ENCODE results near the gene VEZT. TPM values are rescaled to one million over a fixed set of nuclear protein-coding genes. Genes with fewer than 3 reads are reported as not detected.

VEZT gene
- total RNA-seq, 1 experiment from 2014 or later: 46.4 TPM

GRCh38 chr12:95248604-95249360 lies 31.2 kb downstream of the VEZT start (continued):
- TF ChIP-seq CTCF (IDR thresholded peaks at IDR 0.05 in 2 of 3, conservative IDR thresholded peaks at IDR 0.05 in 1 of 3; ENCODE audit: borderline replicate concordance in 1 of 3, insufficient read depth in 1 of 3, low read depth in 2 of 3, low read length in 2 of 3): no peak
- no peak for TF ChIP-seq SIN3A (IDR thresholded peaks at IDR 0.05; ENCODE audit: low read depth)
- TF ChIP-seq TCF7L2 (IDR thresholded peaks at IDR 0.05; ENCODE audit: borderline replicate concordance, extremely low read depth, insufficient read depth, insufficient read length): no peak
- no peak for TF ChIP-seq FOSL1 (IDR thresholded peaks at IDR 0.05; ENCODE audit: low read depth)

- ATAC-seq: no peak
- Histone ChIP-seq H2AFZ (ENCODE audit: low read depth, low read length, poor library complexity, severe bottlenecking) (no peak overlapping the region), H3K4me2 (ENCODE audit: low read length) (no peak overlapping the region), H3K36me3 (ENCODE audit: control insufficient read depth in 1 of 2, insufficient read depth in 2 of 2, low read length in 2 of 2) (peaks cover 6 to 15% of the 10 kb centered on the region in 2 experiments; a peak in 3 of 4 replicates), H3K4me1 (ENCODE audit: control insufficient read depth in 1 of 2, insufficient read depth in 2 of 2, low read length in 2 of 2) (no peaks in the 10 kb centered on the region), H3K9ac (ENCODE audit: low read length) (no peak overlapping the region), H3K9me2 (ENCODE audit: insufficient read depth) (no peaks in the 10 kb centered on the region), H3K27ac (ENCODE audit: low read depth, low read length) (no peak overlapping the region), H3K27me3 (ENCODE audit: insufficient read depth, low read length) (no peaks in the 10 kb centered on the region), H3K4me3 (replicated peaks in 1 of 2; ENCODE audit: low read depth in 1 of 2, low read length in 2 of 2) (no peak overlapping the region), H3K79me2 (ENCODE audit: insufficient read depth, low read length) (peaks cover 47% of the 10 kb centered on the region), H4K20me1 (ENCODE audit: insufficient read depth) (no peaks in the 10 kb centered on the region), H3K9me3 (ENCODE audit: control insufficient read depth in 1 of 2, insufficient read depth in 1 of 2, low read depth in 1 of 2, low read length in 2 of 2) (no peaks in the 10 kb centered on the region)
- CTCF ChIA-PET: no interaction called here
- POLR2A ChIA-PET: no interaction called here
- intact Hi-C loops (cut with micrococcal nuclease): no loop called here
- DNase-seq (ENCODE audit: low read depth, low spot score): no peak
- TF ChIP-seq CBX3 (IDR thresholded peaks at IDR 0.05; ENCODE audit: low read depth): no peak
- no peak for TF ChIP-seq CTCF (IDR thresholded peaks at IDR 0.05 in 2 of 3, conservative IDR thresholded peaks at IDR 0.05 in 1 of 3; ENCODE audit: borderline replicate concordance in 1 of 3, insufficient read depth in 1 of 3, low read depth in 2 of 3, low read length in 2 of 3)
- no peak for TF ChIP-seq JUND (IDR thresholded peaks at IDR 0.05)
- no peak for TF ChIP-seq SP1 (IDR thresholded peaks at IDR 0.05; ENCODE audit: low read depth)
- no TSS peak for BruUV-seq (replicated peaks)
- RAD21 ChIA-PET (ENCODE audit: low non-redundant PET in 1 of 2, low total read pairs in 2 of 2, uncharacterized antibody in 2 of 2, unreplicated experiment in 2 of 2): no interaction called here
Observed at GRCh38 chr12:95253386-95253785, 35.8 kb downstream of the VEZT start.

Measured in HCT116 (cell line).